Mucosa of descending colon (tissue), 3 donors: ENCODE results near the gene AFDN. TPM values are rescaled to one million over a fixed set of nuclear protein-coding genes. Genes with fewer than 3 reads are reported as not detected.

Experiments used
- ATAC-seq: fragments of 200-7000 bp; cut with Tn5 transposase; one replicate; pipeline ENCODE4 v1.9.1; 2020; ENCODE audit warnings: mild to moderate bottlenecking, moderate library complexity
- DNase-seq, 3 donors: peaks; one replicate each; pipeline ENCODE4 v3.0.0-alpha.2; 2020
- H3K36me3 ChIP-seq: fragments of 200-600 bp; one replicate; pipeline ENCODE4 v1.8.0; 2021; ENCODE audit warnings: low read depth, mild to moderate bottlenecking
- H3K4me1 ChIP-seq: fragments of 200-600 bp; one replicate; pipeline ENCODE4 v1.8.0; 2021; ENCODE audit warnings: low read depth, mild to moderate bottlenecking
- H3K4me3 ChIP-seq: fragments of 200-600 bp; one replicate; pipeline ENCODE4 v1.8.0; 2021; ENCODE audit warnings: mild to moderate bottlenecking
- H3K9me3 ChIP-seq: fragments of 200-600 bp; one replicate; pipeline ENCODE4 v1.8.0; 2021; ENCODE audit warnings: mild to moderate bottlenecking
- intact Hi-C, 2 donors: fragments of 100-400 bp; cut with DNase I in 1 of 2; cut with micrococcal nuclease in 1 of 2; formaldehyde crosslinking; loops; one replicate each; pipeline versions ENCODE4 v1.11.0 to v1.11.1; 2022; cut with DNase I, micrococcal nuclease
- total RNA-seq, 3 donors: library from RNA; stranded (reverse); fragmentation: NEBNext Ultra II Directional in 2 of 3; extraction: Animal tissue kit (Norgen Biotek cat#: 25700) in 2 of 3; gene quantifications; one replicate each; pipeline versions ENCODE4 v1.2.1 to v1.2.4, GENCODE V29; 2021 to 2023
- TF ChIP-seq, protein P1 (sequence below): fragments of 200-600 bp; IDR thresholded peaks from one replicate; pipeline ENCODE4 v1.8.0; 2022; ENCODE audit warnings: antibody characterized with exemption, mild to moderate bottlenecking
- donor health status: DM: no; HTN: no; CAD: no; lungs with moderate emphysema.
- donor health status: DM: no; HTN: no; CAD: no.
- donor health status: DM: no; HTN: yes; CAD: no.

AFDN gene
- total RNA-seq, 3 donors from 2014 or later = 168 to 231 (median 208) TPM

DNA sequence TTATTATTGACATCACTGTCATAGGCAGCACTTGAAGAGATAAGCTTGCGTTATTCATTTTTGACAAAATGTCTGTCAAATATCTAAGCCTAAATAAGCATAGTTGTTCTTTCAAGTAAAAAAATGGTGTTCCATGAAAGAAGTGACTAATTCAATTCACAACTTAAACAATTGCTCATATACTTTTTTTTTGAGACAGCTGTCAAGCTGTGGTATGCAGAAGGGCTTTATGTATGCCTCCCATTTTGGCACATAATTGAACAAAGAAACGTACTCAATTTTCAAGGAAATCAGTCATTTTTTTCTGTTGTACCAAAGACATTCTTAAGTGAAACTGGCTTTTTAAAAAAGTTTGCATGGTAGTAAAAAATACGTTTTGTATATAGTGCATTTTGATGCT lies 8.5 kb downstream of the AFDN start:
- Histone ChIP-seq H3K36me3 (no peaks in the 10 kb centered on the region), H3K4me1 (peaks cover 14% of the 10 kb centered on the region), H3K4me3 (no peak overlapping the region), H3K9me3 (no peaks in the 10 kb centered on the region)
- intact Hi-C loops = no loop called here
- no peak for ATAC-seq
- no peak for DNase-seq
- TF ChIP-seq, protein P1, sequence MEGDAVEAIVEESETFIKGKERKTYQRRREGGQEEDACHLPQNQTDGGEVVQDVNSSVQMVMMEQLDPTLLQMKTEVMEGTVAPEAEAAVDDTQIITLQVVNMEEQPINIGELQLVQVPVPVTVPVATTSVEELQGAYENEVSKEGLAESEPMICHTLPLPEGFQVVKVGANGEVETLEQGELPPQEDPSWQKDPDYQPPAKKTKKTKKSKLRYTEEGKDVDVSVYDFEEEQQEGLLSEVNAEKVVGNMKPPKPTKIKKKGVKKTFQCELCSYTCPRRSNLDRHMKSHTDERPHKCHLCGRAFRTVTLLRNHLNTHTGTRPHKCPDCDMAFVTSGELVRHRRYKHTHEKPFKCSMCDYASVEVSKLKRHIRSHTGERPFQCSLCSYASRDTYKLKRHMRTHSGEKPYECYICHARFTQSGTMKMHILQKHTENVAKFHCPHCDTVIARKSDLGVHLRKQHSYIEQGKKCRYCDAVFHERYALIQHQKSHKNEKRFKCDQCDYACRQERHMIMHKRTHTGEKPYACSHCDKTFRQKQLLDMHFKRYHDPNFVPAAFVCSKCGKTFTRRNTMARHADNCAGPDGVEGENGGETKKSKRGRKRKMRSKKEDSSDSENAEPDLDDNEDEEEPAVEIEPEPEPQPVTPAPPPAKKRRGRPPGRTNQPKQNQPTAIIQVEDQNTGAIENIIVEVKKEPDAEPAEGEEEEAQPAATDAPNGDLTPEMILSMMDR = no peak

DNA sequence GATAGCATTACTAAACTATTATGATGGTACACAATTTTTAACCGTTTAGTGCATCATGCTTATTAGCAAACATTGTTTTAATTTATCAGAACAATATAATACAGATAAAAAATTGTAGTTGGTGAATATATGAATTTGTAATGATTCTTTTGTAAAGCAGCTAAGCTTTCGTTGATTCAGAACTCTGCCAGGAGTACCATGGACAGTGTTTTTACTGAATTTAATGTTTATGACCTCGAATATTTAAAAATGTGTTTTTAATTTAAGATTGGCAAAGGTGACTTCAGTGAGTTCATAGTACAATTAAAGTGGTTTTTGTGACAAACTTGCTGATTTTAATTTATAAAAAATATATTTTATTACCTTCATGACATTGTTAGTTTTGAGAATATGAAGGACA lies 10.0 kb downstream of the AFDN start:
- TF ChIP-seq, protein P1 = no peak
- DNase-seq (no peak), ATAC-seq (no peak)
- Histone ChIP-seq H3K9me3 (no peaks in the 10 kb centered on the region), H3K4me3 (no peak overlapping the region), H3K36me3 (no peaks in the 10 kb centered on the region), H3K4me1 (peaks cover 17% of the 10 kb centered on the region)
- intact Hi-C loops = no loop called here

DNA sequence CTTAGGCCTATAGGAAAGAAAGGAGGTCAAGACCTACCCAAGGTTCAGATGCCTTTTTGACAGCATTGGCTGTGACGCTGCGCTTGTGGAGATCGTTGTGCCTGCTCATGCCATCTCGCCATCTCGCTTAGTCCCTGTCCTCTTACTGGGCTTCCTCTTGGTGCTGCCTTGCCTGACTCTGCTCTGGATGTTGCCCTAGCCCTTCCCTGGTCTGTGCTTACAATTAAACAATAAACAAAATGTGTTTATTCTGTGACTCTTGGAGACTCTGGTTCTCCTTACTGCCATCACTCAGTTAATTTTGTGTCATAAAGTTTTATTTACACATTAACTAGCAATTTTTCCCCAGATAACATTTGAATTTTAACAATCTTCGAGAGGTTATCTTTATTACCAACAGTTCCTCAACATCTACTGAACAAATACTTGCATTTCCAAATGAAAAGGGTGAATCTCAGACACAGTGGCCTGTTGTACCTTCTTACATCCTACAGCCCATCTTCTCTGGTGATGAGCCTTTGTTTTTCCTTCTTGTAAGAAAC lies 11.6 kb downstream of the AFDN start:
- Histone ChIP-seq H3K9me3 (no peaks in the 10 kb centered on the region), H3K4me3 (no peak overlapping the region), H3K4me1 (peaks cover 11% of the 10 kb centered on the region), H3K36me3 (no peaks in the 10 kb centered on the region)
- TF ChIP-seq, protein P1 = no peak
- ATAC-seq (peak; percentile 61), DNase-seq (no peak)
- intact Hi-C loops = no loop called here

- intact Hi-C loops = no loop called here
- H3K36me3 ChIP-seq = no peaks in the 10 kb centered on the region
- DNase-seq = no peak
- peaks cover 10% of the 10 kb centered on the region for H3K4me1 ChIP-seq
- H3K4me3 ChIP-seq = no peak overlapping the region
- no peaks in the 10 kb centered on the region for H3K9me3 ChIP-seq
- ATAC-seq = no peak
- TF ChIP-seq, protein P1 = no peak
These were observed 12.6 kb downstream of the AFDN start for GRCh38 chr6:167839343-167839742.

GRCh38 chr6:167839755-167840154 lies 13.0 kb downstream of the AFDN start:
- TF ChIP-seq, protein P1 = no peak
- ATAC-seq (no peak), DNase-seq (no peak)
- intact Hi-C loops = no loop called here
- Histone ChIP-seq H3K4me3 (no peak overlapping the region), H3K9me3 (no peaks in the 10 kb centered on the region), H3K36me3 (no peaks in the 10 kb centered on the region), H3K4me1 (peaks cover 10% of the 10 kb centered on the region)

- Histone ChIP-seq H3K4me1 (peaks cover 10% of the 10 kb centered on the region), H3K4me3 (no peak overlapping the region), H3K36me3 (no peaks in the 10 kb centered on the region), H3K9me3 (no peaks in the 10 kb centered on the region)
- intact Hi-C loops = no loop called here
- DNase-seq (no peak), ATAC-seq (peak; percentile 58)
- TF ChIP-seq, protein P1 = no peak
These were observed 13.4 kb downstream of the AFDN start for GRCh38 chr6:167840160-167840525.
